MM.1S (cell line): Measurements from ENCODE around the gene DSG2.
"Not testable (repeated sequence)": the region's sequence is repeated elsewhere in the genome, so short reads cannot be mapped to it uniquely, and the experiment has no call there.

Experiments
- DNase-seq: peaks from one replicate; pipeline ENCODE4 v3.0.0-alpha.2; 2015
- H2AFZ ChIP-seq: fragments of 300-600 bp; sonication (generic); 2 replicates; pipeline ENCODE4 v1.6.0; 2016; ENCODE audit warnings: antibody characterized with exemption, low read length
- H3F3A ChIP-seq: fragments of 300-600 bp; sonication (generic); 2 replicates; pipeline ENCODE4 v1.6.1; 2016; ENCODE audit warnings: mild to moderate bottlenecking, antibody characterized with exemption, low read length, moderate library complexity, mixed read lengths; ENCODE audit not compliant: insufficient read depth
- H3K27ac ChIP-seq: fragments of 300-600 bp; sonication (generic); 2 replicates; pipeline ENCODE4 v1.5.1; 2016; ENCODE audit warnings: mild to moderate bottlenecking, low read length
- H3K27me3 ChIP-seq: fragments of 300-600 bp; sonication (generic); replicated peaks from 2 replicates; pipeline ENCODE4 v1.6.0; 2016; ENCODE audit warnings: low read length; ENCODE audit not compliant: insufficient read depth
- H3K36me3 ChIP-seq: fragments of 300-600 bp; sonication (generic); replicated peaks from 2 replicates; pipeline ENCODE4 v1.6.1; 2016; ENCODE audit warnings: mild to moderate bottlenecking, low read length, mixed read lengths; ENCODE audit not compliant: insufficient read depth
- H3K4me1 ChIP-seq: fragments of 300-600 bp; sonication (generic); 2 replicates; pipeline ENCODE4 v1.6.1; 2016; ENCODE audit warnings: low read length, mixed read lengths
- H3K4me2 ChIP-seq: fragments of 300-600 bp; sonication (generic); 2 replicates; pipeline ENCODE4 v1.6.0; 2016; ENCODE audit warnings: low read depth, low read length
- H3K4me3 ChIP-seq: fragments of 300-600 bp; sonication (generic); 2 replicates; pipeline ENCODE4 v1.5.1; 2016; ENCODE audit warnings: low read length, mixed read lengths
- H3K79me2 ChIP-seq: fragments of 300-600 bp; sonication (generic); 2 replicates; pipeline ENCODE4 v1.6.1; 2016; ENCODE audit warnings: mixed run types, low read length, mixed read lengths
- H3K9ac ChIP-seq: fragments of 300-600 bp; sonication (generic); 2 replicates; pipeline ENCODE4 v1.6.1; 2016; ENCODE audit warnings: low read length, mixed read lengths
- H3K9me2 ChIP-seq: fragments of 300-600 bp; sonication (generic); replicated peaks from 2 replicates; pipeline ENCODE4 v1.6.1; 2016; ENCODE audit warnings: mild to moderate bottlenecking, low read length, mixed read lengths; ENCODE audit not compliant: insufficient read depth
- H3K9me3 ChIP-seq: fragments of 300-600 bp; sonication (generic); replicated peaks from 2 replicates; pipeline ENCODE4 v1.6.1; 2016; ENCODE audit warnings: mild to moderate bottlenecking, low read length, mixed read lengths; ENCODE audit not compliant: insufficient read depth
- H4K20me1 ChIP-seq: fragments of 300-600 bp; sonication (generic); 2 replicates; pipeline ENCODE4 v1.6.1; 2016; ENCODE audit warnings: mild to moderate bottlenecking, low read length, moderate library complexity, mixed read lengths; ENCODE audit not compliant: insufficient read depth
- EZH2 ChIP-seq: fragments of 300-600 bp; sonication (generic); optimal IDR thresholded peaks from 2 replicates; pipeline ENCODE3; 2017; ENCODE audit warnings: low read depth, mild to moderate bottlenecking, antibody characterized with exemption, low read length, mixed read lengths
- EZH2phosphoT487 ChIP-seq: fragments of 300-600 bp; sonication (generic); IDR thresholded peaks from 2 replicates; pipeline ENCODE4 v1.6.1; 2018; ENCODE audit warnings: antibody characterized with exemption, low read length
- TF ChIP-seq, protein P1 (sequence below): fragments of 300-600 bp; sonication (generic); IDR thresholded peaks from 2 replicates; pipeline ENCODE4 v1.5.1; 2016; ENCODE audit warnings: antibody characterized with exemption, low read length, mixed read lengths

DSG2 gene

DNA sequence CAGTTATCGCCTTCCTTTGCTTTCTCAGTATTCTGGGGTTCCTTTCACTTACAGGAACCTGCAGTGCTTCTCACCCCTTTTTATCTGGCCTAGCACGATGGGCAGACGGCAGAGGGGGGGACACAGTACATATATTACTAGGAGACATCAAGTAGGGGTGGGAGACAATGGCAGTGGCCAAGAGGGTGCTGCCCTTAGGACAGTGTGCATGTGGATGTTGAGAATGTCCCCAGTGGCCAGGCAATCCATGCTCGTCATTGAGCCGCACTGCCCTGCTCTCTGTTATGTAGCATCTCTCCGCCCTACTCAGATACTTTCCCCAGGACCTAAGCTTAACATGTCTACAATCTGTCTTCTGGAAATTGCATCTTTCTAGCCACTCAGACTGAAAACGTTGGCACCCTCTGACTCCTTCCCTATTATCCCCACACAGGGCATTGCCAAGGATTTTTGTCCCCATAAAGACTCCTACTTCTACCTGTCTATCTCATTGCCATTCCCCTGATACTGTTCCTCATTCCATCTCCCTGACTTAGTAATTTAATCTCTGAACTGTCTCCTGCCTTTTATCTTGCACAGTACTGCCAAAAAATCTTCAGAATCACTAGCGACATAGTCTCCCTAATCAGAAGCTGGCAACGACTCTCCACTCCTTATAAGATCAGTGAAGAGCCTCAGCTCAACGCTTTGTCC, 6.6 kb downstream of the DSG2 start:
- Histone ChIP-seq H3K9me2 (no peaks in the 10 kb centered on the region), H3K36me3 (no peaks in the 10 kb centered on the region), H3K27ac (no peak overlapping the region), H3K4me1 (peaks cover 5% of the 10 kb centered on the region; the same call in 1 of the 2 replicates), H3K9me3 (no peaks in the 10 kb centered on the region), H3K79me2 (peaks cover 45% of the 10 kb centered on the region), H3K4me2 (no peak overlapping the region), H3K9ac (no peak overlapping the region), H3K4me3 (no peak overlapping the region), H3F3A (peaks cover 9% of the 10 kb centered on the region), H2AFZ (no peak overlapping the region), H4K20me1 (no peaks in the 10 kb centered on the region), H3K27me3 (no peaks in the 10 kb centered on the region)
- no peak for DNase-seq
- TF ChIP-seq, protein P1, sequence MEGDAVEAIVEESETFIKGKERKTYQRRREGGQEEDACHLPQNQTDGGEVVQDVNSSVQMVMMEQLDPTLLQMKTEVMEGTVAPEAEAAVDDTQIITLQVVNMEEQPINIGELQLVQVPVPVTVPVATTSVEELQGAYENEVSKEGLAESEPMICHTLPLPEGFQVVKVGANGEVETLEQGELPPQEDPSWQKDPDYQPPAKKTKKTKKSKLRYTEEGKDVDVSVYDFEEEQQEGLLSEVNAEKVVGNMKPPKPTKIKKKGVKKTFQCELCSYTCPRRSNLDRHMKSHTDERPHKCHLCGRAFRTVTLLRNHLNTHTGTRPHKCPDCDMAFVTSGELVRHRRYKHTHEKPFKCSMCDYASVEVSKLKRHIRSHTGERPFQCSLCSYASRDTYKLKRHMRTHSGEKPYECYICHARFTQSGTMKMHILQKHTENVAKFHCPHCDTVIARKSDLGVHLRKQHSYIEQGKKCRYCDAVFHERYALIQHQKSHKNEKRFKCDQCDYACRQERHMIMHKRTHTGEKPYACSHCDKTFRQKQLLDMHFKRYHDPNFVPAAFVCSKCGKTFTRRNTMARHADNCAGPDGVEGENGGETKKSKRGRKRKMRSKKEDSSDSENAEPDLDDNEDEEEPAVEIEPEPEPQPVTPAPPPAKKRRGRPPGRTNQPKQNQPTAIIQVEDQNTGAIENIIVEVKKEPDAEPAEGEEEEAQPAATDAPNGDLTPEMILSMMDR: no peak
- no peak for TF ChIP-seq EZH2phosphoT487
- TF ChIP-seq EZH2: no peak

DNA sequence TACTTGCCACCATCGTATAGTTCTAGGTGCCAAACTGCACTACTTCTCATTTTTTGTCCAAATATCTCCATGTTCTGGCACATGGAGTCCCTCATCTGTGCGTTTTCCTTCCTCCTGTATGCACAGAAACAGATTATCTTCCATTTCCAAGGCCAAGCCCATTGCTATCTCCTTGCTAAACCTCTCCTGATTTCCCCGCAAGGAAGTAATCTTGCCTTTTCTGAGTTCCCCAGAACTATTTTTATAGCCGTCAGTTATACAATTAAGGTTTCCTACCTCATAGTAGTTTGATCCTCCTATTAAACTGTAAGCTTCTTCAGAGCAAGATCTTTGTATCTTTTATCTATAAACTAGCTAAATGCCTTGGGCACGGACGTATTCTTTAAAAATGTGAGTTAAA, 7.2 kb downstream of the DSG2 start:
- Histone ChIP-seq H3K79me2 (peaks cover 47% of the 10 kb centered on the region), H3K36me3 (no peaks in the 10 kb centered on the region)

DNA sequence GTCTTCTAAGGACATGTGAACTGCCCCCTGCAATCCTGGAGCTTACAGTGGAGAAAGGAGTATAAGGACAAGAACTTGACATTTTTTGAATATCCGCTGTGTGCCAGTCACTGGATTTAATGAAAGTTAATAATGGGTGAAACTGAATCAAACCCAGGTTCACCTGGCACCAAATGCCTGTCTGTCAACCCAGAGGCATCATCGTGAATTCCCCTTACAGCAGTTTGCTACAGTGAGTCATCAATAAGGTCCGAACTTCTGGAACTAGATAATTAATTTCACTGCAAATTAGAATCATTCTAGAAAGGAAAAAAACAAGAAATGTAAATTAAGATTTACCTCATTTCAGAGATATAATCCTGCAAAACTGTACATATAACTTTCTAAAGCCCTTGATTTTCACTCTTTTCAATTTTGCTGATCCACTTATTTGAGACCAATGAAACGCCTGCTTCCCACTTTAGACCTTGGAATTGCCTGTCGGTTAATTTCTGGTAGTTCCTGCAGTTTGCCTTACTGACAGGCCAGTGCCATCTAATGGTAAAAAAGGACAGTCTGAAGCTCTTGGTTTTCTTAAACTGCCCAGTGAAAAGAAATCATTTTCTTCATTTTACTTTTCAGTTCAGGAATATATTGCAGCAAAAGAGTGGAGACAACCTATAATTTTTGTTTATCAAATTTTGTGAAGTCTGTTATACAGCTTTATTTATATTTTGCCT, 8.2 kb downstream of the DSG2 start:
- H3K9ac ChIP-seq: no peak overlapping the region
- H3K4me3 ChIP-seq: no peak overlapping the region
- no peak for TF ChIP-seq EZH2
- TF ChIP-seq, protein P1: no peak
- TF ChIP-seq EZH2phosphoT487: no peak
- no peak overlapping the region for H3K4me2 ChIP-seq
- H3K36me3 ChIP-seq: no peaks in the 10 kb centered on the region
- H3F3A ChIP-seq: no peaks in the 10 kb centered on the region
- no peaks in the 10 kb centered on the region; the same call in 1 of the 2 replicates for H3K4me1 ChIP-seq
- H3K9me2 ChIP-seq: no peaks in the 10 kb centered on the region
- H3K27me3 ChIP-seq: no peaks in the 10 kb centered on the region
- H3K27ac ChIP-seq: no peak overlapping the region
- H2AFZ ChIP-seq: no peak overlapping the region
- no peaks in the 10 kb centered on the region for H3K9me3 ChIP-seq
- no peak for DNase-seq
- peaks cover 42% of the 10 kb centered on the region for H3K79me2 ChIP-seq
- no peaks in the 10 kb centered on the region for H4K20me1 ChIP-seq

More for the DNA sequence above, 7.2 kb downstream of the DSG2 start:
- H3K27ac ChIP-seq: no peak overlapping the region
- no peaks in the 10 kb centered on the region for H3K9me2 ChIP-seq
- no peaks in the 10 kb centered on the region; the same call in 1 of the 2 replicates for H3K4me1 ChIP-seq
- TF ChIP-seq EZH2phosphoT487 (no peak), EZH2 (no peak)
- TF ChIP-seq, protein P1: no peak
- no peak overlapping the region for H3K4me3 ChIP-seq
- H2AFZ ChIP-seq: no peak overlapping the region
- H3K4me2 ChIP-seq: no peak overlapping the region
- H3K27me3 ChIP-seq: no peaks in the 10 kb centered on the region
- H3K9me3 ChIP-seq: no peaks in the 10 kb centered on the region
- no peak overlapping the region for H3K9ac ChIP-seq
- peaks cover 5% of the 10 kb centered on the region for H3F3A ChIP-seq
- no peak for DNase-seq
- no peaks in the 10 kb centered on the region for H4K20me1 ChIP-seq

DNA sequence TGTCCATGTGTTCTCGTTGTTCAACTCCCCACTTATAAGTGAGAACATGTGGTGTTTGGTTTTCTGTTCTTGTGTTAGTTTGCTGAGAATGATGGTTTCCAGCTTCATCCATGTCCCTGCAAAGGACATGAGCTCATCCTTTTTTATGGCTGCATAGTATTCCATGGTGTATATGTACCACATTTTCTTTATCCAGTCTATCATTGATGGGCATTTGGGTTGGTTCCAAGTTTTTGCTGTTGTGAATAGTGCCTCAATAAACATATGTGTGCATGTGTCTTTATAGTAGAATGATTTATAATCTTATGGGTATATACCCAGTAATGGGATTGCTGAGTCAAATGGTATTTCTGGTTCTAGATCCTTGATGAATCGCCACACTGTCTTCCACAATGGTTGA, 9.1 kb downstream of the DSG2 start:
- H3K4me3 ChIP-seq, H3K4me1 ChIP-seq, H3K36me3 ChIP-seq, H3K9me3 ChIP-seq, H4K20me1 ChIP-seq, H3K27ac ChIP-seq, H3K27me3 ChIP-seq, DNase-seq, H2AFZ ChIP-seq, H3K9me2 ChIP-seq, H3F3A ChIP-seq, H3K9ac ChIP-seq, H3K4me2 ChIP-seq: not testable (repeated sequence)
- peaks cover 34% of the 10 kb centered on the region for H3K79me2 ChIP-seq
